ENCODE measurements around the gene MOB3C.

MOB3C gene

GRCh38 chr1:46637444-46638083 lies 21.0 kb upstream of the MOB3C start:
- no peak for DNase-seq

DNA sequence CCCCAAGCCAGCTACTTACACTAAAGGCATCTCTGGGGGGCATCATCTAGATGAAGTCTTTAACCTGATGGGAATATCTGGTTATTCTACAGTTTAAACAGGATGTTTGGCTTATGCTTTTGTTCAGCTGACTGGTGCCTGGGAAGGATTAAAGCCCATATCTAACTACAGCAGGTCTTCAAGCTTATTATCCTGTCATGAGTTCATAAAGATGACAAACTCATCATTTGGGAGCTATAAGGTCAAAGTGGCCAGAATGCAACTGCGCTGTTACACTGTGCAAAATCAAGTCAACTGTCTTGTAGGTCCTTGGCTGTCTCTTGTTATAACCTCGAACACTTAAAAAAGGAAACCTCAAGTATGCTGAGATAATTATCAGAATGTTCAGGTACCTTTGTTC lies 18.6 kb upstream of the MOB3C start:
- no peak for DNase-seq

DNA sequence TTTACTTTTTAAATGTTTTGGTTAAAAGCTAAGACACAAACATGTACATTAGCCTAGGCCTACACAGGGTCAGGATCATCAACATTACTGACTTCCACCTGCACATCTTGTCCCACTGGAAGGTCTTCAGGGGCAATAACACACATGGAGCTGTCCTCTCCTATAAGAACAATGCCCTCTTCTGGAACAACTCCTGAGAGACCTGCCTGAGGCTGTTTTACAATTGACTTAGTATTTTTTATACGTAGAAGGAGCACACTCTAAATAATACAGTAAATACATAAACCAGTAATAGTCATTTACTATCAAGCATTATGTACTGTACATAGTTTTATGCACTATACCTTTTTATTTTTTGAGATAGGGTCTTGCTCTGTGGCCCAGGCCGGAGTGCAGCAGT lies 14.1 kb upstream of the MOB3C start:
- DNase-seq, result no peak

- no peak for DNase-seq
Observed at GRCh38 chr1:46623743-46624644, 7.4 kb upstream of the MOB3C start.

GRCh38 chr1:46622344-46622743 lies 5.7 kb upstream of the MOB3C start:
- DNase-seq, result no peak

DNA sequence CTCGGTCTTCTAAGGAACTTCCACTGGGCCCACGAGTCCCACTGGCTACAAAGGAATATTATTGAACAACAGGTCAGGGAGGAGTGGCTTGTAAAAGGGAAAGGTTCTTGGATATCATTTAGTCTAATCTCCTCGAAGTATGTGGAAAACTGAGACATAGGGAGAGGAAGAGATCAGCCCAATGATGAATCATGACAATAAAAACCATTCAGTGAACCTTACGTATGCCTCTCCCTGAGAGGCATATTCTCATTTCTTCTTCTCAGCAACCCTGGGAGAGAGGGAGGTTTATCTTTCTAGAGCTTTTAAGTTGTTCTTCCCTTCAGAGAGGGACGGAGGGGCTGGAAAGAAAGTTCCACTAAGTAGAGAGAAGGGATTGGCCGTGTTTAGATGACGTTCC lies 5.3 kb upstream of the MOB3C start:
- DNase-seq, result no peak

DNA sequence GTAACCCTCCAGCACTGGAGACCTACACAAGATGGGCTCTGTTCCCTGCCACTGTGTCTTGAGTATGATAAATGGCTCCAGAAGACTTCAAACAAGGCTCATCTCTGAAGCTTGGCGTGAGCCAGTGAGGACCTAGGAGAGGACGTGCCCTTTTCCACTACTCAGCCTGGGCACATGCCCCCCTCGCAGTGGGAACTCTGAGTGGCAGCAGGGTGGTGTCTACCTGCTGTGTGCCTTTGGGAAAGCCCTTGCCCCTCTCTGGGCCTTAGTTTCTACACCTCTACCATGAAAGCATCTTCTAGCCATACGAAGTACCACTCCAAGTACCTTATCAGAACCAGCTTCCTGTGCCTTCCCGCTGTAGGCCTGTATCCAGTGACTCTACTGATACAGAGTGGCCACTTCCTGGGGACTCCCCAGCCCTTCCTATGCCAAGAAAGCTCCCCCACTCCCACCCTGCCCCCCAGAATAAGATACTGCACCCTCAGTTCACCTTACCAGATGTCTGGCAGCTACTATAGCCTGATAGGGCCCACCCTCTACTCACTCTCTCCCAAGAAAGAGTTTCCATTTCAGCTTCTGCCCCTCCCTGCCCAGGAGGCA lies 3.1 kb upstream of the MOB3C start:
- no peak for DNase-seq

DNA sequence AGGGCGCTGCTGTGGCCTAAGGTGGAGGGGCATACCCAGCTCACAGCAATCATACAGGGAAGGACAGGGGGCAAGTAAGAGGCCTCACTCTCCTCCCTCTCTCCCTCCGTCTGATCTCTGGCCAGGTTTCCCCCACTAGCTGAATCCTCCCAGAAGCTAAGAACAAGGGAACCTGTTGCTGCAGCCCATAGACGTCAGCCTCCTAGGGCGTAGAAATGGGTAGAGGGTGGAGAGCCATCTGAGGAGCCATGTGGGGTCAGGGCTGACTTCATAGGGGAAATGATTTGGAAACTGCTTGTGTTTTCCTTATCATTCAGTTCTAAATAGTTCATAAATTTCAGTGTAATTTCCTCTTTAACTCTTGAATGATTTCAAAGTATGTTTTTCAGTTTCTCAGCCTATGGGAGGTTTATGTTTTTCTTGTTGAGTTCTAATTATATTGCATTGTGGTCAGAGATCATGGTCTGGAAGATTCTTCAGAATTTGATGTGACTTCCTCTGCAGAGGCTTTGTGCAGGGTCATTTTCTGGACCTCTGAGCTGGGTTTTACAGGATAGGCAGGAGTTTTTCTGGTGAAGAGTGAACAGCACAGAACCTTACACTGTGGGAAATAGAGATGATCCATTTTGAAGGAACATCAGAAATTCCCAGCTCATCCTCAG lies 2.3 kb upstream of the MOB3C start:
- no peak for DNase-seq

DNA sequence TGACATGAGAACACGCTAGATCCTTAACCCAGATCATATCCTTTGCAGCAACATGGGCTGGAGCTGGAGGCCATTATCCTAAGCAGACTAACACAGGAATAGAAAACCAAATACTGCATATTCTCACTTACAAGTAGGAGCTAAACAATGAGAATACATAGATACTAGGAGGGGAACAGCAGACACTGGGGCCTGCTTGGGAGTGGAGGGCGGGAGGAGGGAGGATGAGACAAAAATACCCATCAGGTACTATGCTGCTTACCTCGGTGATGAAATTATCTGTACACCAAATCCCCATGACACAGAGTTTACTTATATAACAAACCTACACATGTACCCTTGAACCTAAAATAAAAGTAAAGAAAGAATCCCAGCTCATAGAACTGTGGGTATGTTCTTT lies 1.2 kb upstream of the MOB3C start:
- no peak for DNase-seq

DNA sequence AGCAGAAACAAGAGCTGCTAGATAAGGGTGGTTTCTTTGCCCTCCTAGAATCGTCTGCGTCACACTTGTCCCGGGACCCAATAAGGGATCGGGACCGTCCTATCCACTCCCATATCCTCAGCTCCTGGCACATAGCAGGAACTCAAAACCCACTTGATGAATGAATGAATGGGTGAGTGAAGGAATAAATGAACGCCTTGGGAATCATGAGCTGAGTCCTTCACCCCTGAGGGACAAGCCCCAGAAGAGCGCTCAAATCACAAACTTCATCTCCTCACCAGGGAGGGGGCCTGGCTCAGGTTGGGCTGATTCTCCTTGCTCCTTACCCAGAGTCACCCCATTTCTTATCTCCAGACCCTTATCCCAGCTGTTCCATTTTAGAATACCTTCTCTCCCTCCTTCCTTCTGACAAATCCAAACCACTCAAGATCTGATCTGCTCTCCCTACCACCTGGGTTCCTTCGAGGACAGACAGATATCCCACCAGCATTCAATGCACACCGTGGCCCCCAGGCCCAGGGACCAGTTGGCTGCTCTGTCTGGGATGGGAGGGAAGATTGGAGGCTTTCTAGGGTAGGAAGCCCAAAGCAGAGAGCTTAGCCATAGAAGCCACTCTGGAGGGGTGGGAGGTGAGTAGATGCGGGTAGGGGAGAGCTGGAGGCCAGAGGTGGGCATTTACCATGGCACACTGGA lies 643 bp upstream of the MOB3C start:
- no peak for DNase-seq

GRCh38 chr1:46615735-46616134 lies 876 bp downstream of the MOB3C start:
- DNase-seq, result no peak

DNA sequence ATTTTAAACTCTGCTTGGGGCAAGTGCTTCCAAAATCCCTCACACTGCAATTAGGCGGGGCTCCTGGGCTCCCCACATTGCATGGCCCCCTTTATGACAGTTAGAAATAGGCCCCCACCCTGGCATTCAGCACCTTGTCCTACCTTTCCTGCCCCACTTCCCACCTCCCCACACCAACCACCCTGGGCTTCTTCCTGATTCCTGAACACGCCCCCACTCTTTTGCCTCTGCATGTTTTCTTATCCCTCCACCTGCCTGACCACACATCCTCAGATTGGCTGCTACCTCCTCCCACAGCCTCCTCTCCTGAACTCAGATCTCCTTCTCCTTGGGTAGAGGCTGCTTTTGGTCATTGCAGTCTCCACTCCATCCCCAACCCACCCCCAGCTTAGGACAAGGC lies 1.5 kb downstream of the MOB3C start:
- no peak for DNase-seq

DNA sequence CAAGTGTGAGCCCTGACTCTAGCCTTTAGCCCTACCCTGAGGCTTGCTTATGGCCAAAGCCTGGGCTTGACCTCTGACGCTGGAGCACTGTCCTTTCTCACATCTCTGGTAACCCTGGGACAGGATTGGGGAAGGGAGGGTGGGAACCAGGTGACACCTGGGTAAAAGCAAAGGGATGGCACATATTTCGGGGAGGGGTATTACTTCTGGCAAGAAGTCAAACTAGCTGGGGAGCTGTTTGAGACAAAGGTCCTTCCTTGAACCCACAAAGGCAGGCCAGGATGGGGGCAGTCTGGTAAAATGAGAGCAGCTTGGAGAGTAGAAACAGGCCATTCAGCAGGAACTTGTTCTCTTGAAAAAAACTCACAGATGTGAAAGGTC lies 2.0 kb downstream of the MOB3C start:
- DNase-seq, result no peak

- peak; percentile 40 for DNase-seq
Observed at GRCh38 chr1:46613661-46614603, 2.7 kb downstream of the MOB3C start.

DNA sequence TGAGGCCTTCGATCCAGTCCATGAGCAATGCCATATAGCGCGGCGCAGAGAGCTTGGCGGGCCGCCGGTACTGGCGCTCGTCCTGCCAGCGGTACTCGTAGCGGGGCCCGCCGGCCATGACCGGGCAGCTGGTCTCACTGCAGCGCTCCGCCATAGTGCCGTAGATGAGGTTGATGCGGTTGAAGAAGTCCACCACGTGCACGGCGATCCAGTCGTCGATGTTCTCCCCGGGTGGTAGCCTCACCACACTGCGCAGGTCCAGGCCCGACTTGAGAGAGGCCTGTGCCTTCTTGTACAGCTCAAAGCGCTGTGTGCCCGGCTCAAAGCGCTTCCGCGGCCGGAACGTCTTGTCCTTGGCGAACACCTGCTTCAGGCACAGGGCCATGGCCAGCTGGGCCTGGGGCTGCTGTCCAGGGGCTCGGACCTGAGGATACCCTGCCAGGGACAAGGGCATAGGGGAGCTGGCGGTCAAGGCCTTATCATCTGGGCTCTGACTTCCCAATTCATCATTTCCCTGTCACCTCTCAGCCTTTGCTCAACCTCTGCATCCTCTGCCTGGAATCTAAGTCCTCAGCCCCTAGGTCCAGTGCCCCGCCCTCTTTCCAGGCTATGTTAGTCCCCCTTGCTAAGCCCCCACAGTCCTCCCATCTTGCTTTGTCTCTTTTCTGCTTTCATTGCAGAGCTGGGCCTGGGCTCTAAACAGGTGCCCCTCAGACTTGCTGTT lies 3.5 kb downstream of the MOB3C start:
- no peak for DNase-seq

DNA sequence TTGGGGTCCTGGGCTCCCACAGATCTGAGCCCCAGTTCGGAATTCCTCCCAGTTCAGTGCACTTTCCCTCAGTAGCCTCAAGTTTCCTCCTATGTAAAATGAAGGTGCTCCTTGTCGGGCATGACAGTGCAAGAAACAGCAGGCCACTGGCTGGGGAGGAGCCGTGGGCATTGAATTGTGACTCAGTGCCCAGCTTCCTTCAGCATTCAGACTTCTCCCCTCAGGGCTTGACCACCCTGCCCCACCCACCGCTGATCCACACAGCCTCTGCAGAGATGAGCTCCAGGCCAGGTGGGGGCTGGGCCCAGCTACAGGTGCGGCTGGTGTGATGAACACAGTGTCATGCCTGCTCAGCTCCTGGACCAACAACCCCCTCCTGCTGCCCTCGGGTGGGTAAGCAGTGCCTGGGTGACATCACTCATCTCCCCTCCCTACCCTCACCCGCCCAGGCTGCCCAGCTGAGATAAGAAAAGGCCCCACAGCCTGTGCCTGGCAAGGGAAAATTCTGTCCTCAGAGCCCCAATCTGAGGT lies 4.9 kb downstream of the MOB3C start:
- no peak for DNase-seq

DNA sequence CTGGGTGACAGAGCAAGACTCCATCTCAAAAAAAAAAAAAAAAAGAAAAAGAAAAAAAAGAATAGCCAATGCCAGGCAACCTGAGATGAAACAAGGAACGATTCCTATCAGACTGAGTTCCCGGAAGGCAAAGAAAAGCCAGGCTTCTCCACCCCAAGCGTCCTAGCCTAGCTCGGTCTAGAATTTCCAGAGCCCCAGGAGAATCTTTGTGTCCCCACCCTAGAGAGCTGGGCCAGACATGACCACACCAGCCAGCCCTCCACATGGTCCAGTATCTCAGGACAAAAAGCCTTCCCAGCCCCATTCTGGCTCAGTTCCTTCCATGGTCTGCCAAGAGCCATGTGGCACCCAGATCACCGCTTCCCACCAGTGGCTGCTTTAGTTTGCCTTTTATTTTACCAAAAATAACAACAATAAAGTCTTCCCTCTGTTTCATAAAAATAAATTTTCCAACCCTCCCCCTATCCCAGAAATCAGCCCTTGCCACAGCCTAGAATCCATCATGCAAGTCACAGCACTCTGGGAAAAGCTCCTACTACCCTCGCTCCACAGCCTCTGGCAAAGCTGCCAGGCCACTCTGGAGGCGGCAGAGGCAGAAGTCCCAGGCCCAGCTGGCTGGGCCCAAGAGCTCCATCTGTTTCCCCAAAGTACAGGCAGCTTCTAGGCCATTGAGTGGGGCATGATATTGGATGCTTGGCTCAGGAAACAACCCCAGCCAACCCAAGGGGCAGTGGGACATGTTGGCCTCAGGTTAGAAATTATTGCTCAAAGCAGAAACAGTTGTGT lies 9.1 kb downstream of the MOB3C start:
- DNase-seq, result no peak

DNA sequence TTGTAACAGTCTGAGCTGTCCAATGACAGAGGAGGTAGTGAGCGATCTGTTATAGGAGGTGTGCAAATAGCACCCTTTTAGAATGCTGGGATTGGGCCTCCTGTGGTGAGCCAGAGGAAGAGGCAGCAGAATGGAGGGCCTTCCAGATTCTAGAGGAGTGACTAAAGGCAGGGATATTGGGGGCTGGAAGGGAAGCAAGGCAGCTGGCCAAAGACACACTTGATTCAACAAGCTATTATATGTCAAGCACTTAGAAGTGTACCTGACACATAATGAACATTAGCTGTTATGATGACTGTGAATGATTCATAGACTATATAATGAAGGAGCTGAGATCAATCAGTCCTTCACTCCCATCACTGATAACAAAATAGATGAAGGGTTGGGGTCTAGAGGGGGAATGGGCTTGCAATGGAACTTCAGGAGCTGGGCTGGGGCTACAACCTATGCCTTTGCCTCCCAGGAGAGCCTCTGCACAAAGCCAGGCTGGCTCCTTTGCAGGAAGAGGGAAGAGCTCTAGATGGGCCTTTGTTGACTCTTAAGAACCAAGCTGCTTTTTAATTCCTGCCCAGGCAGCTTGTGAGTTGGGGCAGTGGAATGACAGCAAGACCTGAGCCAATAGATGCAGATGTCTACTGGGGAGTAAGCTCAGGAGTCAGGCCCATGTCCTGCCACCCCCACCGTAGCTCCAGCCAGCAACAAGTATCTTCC lies 10.2 kb downstream of the MOB3C start:
- no peak for DNase-seq

GRCh38 chr1:46605232-46605631 lies 11.4 kb downstream of the MOB3C start:
- DNase-seq, result peak; percentile 46

All from CD4-positive, alpha-beta T cell treated with Interleukin-10 for 1 hour (primary cell).